ACHN (cell line): ENCODE data around the gene ZNF606.
"Not testable (repeated sequence)": the region's sequence is repeated elsewhere in the genome, so short reads cannot be mapped to it uniquely, and the experiment has no call there.

ENCODE experiments used
- DNase-seq: peaks from one replicate; pipeline ENCODE4 v3.0.0-alpha.2; 2015
- in situ Hi-C: cut with HindIII; loops from 2 replicates; pipeline ENCODE4 v1.10.0; 2017; ENCODE audit warnings: low sequenced_read_pairs, low pct_ligation_motif_present, low pct_unique_long_range_greater_than_20kb

Gene ZNF606

DNA sequence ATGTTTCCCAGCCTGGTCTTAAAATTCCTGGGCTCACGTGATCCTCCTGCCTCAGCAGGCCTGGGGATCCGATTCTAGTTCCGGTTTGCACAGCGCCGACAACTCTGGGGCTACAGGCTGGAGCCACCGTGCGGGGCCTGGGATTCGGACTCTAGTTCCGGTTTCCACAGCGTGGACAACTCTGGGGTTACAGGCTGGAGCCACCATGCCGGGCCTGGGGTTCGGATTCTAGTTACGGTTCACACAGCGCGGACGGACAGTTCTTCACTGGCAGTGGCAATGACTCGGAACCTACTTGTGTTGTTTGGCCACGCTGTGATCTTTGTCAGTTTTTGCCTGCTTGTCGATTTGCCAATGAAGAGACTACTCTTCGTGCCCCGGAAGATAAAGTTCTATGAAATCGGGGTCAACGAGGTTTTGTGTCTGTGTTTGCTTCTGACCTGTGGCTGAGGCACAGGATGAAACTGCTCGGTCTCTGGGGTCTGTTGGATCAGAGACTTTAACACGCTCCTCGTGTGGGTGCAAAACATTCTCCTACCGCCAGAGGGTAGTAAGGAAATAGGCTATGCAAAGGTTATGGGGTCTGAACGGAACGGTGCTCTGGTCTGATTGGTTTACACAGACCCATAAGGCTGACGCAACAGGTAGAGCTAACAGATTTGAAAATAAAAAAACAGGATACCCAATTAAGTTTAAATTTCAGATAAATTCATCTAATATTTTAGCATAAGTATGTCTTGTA lies 19.1 kb upstream of the ZNF606 start:
- in situ Hi-C loops = no loop called here
- peak; percentile 2 for DNase-seq

GRCh38 chr19:58020129-58020528 lies 17.5 kb upstream of the ZNF606 start:
- in situ Hi-C loops = no loop called here
- DNase-seq = no peak

DNA sequence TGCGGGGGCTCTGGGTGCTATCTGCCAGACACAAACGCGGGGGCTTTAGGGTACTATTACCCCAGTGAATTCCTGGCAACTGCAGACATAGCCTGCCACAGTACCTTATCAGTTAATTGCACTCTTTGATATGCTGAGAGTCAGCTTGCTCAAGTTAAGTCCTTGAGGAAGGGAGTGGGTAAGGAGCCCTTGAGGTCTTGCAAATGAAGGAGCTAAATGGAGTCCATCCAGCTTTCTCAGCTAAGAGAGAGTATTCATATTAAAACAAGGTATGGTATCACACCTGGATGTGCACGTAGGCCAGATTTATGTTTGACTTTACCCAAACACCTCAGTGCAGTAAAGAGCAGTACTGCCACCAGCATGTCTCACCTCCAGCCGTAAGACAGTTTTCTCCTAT lies 11.5 kb upstream of the ZNF606 start:
- DNase-seq = no peak
- in situ Hi-C loops = no loop called here

GRCh38 chr19:58010507-58010906 lies 7.9 kb upstream of the ZNF606 start:
- in situ Hi-C loops = no loop called here

GRCh38 chr19:58009666-58010301 lies 7.2 kb upstream of the ZNF606 start:
- in situ Hi-C loops = no loop called here
- DNase-seq = no peak

More at GRCh38 chr19:58010507-58010906, 7.9 kb upstream of the ZNF606 start:
- DNase-seq = no peak

DNA sequence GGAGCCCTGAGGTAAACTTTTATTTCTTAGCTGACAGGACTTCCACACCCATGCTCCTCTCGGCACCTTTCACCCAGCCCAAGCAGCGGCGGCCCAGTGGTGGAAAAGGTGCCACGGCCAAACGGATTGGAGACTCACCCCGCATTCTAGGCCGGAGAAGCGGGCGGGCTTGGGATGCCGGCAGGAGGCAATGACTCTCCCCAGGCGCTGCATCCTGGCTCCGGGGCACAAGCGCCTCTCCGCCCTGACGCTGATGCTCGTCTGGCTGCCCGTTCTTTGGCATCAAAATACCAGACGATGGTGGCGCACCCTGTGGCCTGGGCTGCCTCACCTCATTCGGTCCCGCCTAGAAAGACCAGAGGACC lies 6.7 kb upstream of the ZNF606 start:
- in situ Hi-C loops = no loop called here
- DNase-seq = no peak

DNA sequence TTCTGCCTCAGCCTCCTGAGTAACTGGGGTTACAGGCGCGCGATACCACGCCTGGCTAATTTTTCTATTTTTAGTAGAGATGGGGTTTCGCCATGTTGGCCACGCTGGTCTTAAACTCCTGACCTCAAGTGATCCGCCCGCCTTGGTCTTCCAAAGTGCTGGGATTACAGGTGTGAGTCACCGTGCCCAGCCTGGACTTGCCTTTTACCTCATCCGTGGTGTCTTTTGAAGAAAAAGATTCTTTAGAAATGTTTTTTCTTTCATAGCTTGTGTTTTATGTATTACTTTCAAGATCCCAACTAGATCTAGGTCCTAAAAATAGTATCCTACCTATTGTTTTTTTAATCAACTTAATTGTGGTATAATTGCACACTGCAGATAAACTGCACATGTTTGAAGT lies 6.3 kb upstream of the ZNF606 start:
- DNase-seq, in situ Hi-C loops: not testable (repeated sequence)

DNA sequence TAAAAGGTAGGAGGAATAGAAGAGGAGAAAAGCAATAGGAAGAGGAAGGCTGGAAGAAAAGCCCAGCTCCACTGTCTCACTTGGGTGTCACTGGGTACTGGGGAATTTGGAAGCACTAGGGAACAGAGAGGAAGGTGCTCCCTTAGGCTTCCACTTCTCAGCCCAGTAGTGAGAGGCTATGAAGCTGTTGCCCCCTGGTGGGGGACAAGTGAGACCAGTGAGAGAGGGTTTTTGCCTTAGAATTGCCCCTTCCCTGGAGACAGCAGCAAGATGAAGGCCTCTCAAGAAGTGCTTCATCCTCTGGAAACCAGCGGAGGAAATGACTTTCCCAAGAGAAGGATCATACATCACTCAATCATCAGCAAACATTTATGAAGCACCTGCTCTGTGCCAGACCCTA lies 4.7 kb upstream of the ZNF606 start:
- in situ Hi-C loops = no loop called here
- DNase-seq = peak; percentile 5

DNA sequence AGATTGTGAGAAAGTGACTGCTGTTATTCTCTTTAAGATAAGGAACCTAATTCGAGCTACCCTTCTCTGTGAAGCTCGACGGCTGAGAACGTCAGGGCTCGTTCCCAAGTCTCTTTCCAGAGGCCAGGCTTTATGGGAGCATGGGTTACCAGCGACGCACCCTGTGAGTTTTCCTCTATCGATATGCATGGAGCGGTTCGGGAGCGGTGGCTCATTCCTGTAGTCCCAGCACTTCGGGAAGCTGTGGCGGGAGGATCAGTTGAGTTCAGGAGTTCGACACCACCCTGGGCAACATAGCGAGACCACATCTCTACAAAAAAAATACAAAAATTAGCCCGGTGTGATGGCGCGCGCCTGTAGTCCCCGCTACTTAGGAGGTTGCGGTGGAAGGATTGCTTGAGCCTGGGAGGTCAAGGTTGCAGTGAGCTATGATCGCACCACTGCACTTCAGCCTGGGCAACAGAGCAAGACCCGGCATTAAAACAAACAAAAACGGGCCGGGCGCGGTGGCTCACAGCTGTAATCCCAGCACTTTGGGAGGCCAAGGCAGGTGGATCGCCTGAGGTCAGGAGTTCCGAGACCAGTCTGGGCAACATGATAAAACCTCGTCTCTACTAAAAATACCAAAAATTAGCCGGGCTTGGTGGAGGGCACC lies 681 bp upstream of the ZNF606 start:
- in situ Hi-C loops = no loop called here
- DNase-seq = no peak

DNA sequence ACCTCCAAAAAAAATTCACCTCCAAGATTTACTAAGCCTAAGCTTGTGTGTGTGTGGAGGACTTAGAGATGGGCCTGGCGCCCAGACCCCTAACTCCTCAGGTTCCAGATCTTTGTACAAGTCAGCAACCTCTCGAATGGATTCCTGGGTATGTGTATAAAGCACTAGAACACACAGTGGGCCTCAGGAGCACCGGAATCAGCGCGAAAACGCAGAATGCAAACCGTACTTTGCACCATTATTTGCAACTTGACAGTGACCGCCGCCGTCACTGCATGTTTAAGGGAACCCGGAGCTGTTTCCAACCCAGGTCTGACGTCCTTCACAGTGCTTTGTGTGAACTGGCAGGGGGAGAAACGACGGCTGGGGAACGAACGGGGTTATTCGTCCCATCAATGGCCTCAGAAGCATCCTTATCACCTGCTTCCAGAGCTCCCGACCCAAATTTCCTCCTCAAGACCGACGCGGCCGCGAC lies 688 bp downstream of the ZNF606 start:
- in situ Hi-C loops = no loop called here
- no peak for DNase-seq

GRCh38 chr19:58000677-58001076 lies 1.9 kb downstream of the ZNF606 start:
- in situ Hi-C loops = no loop called here
- no peak for DNase-seq

DNA sequence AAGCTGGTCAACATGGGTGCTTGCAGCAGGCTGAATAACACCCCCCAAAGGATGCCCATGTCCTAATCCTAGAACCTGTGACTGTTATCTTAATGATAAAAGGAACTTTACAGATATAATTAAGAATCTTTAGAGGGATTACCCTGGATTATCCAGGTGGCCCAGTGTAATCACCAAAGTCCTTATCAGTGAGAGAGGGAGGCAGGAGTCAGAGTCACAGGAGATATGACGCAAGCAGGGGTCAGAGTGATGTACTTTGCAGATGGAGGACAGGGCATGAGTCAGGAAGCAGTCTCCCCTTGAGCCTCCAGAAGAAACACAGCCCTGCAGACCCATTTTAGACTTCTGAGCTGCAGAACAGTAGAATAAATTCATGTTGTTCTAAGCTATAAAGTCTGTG lies 9.8 kb downstream of the ZNF606 start:
- in situ Hi-C loops = no loop called here
- DNase-seq = no peak

GRCh38 chr19:57978586-57979289 lies 23.9 kb downstream of the ZNF606 start:
- in situ Hi-C loops = no loop called here
- no peak for DNase-seq

DNA sequence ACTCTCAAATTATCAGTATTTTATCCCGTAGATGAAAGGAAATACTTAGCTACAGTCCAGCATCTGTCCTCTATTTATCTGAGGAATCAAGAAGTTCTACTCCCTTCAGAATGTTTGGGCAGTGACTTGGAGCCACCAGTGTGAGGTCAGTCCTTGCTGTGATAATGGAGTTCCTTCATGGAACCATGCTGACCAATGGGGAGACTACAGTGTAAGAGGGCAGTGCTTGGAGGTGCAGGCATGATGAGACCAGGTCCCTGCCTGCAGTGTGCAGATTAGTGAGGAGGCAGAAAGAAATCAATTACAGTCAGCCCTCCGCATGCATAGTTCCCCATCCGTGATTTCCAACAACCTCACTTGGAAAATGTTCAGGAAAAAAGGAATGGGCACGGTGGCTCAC lies 28.2 kb downstream of the ZNF606 start, which contains the start of gene C19orf18:
Gene C19orf18 (minus strand): TSS at position 101 of the 400 bp plus-strand sequence. CDS start 102 bp downstream, outside the sequence.
- in situ Hi-C loops = no loop called here

GRCh38 chr19:57964761-57965160 lies 37.9 kb downstream of the ZNF606 start:
- in situ Hi-C loops = no loop called here

More for the DNA sequence above, 28.2 kb downstream of the ZNF606 start, which contains the start of gene C19orf18:
- DNase-seq = no peak

DNA sequence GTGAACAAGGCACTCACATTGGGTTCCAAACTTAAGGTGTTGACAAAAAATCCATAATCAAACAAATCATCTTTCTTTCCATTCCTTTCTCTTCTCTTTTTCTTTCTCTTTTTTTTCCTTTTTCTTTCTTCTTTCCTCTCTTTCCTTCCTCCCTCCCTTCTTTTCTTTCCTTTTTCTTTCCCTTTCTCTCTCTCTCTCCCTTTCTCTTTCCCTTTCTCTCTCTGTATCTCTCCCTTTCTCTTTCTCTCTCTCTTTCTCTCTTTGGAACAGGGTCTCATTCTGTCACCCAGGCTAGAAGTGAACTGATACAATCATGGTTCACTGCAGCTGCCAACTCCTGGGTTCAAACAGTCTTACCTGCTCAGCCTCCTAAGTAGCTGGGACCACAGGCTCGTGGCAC lies 40.8 kb downstream of the ZNF606 start:
- DNase-seq = no peak
- in situ Hi-C loops = no loop called here

More at GRCh38 chr19:57964761-57965160, 37.9 kb downstream of the ZNF606 start:
- no peak for DNase-seq

DNA sequence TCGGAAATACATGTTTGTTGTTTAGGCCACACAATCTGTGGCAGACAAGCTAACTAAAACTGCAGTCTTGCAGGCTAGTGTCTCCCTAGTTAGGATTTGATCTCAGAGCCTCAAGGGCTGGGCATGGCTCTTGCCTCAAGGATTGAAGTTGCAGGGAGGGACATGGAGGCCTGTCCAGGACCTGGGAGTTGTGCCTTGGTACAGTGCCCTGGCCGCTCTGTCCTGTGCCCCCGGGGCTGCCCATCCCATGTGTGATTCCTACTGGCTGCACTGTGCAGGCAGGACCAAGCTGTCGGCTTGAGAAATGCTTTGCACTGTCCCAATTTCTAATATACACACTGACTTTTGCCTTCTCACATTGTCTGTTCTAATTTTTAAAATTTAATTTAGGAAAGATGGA lies 47.6 kb downstream of the ZNF606 start:
- in situ Hi-C loops = no loop called here
- no peak for DNase-seq

- in situ Hi-C loops = no loop called here
- no peak for DNase-seq
Measured at GRCh38 chr19:57949702-57950101, 52.9 kb downstream of the ZNF606 start.

GRCh38 chr19:57949296-57949695 lies 53.3 kb downstream of the ZNF606 start:
- no peak for DNase-seq
- in situ Hi-C loops = no loop called here
